ENCODE measurements around the gene EDARADD.

EDARADD gene

GRCh38 chr1:236516929-236517704 is 123.0 kb downstream of the EDARADD start:
- peak; percentile 77 for DNase-seq (ENCODE audit: low read depth)

GRCh38 chr1:236518322-236518721 is 124.2 kb downstream of the EDARADD start:
- DNase-seq (ENCODE audit: low read depth) = no peak

- DNase-seq (ENCODE audit: low read depth) = no peak
Measured at GRCh38 chr1:236520445-236521005, 126.4 kb downstream of the EDARADD start.

GRCh38 chr1:236522937-236523703 is 129.0 kb downstream of the EDARADD start:
- no peak for DNase-seq (ENCODE audit: low read depth)

GRCh38 chr1:236523704-236524141 is 129.6 kb downstream of the EDARADD start, which contains the start of gene LGALS8:
TSS of gene LGALS8 (plus strand) at chr1:236523982. CDS start at chr1:236526071, 2,089 bp downstream.
- DNase-seq (ENCODE audit: low read depth) = peak; percentile 90

GRCh38 chr1:236524142-236524894 is 130.2 kb downstream of the EDARADD start:
- DNase-seq (ENCODE audit: low read depth) = peak; percentile 95

GRCh38 chr1:236524895-236525184 is 130.8 kb downstream of the EDARADD start:
- no peak for DNase-seq (ENCODE audit: low read depth)

- no peak for DNase-seq (ENCODE audit: low read depth)
Measured at GRCh38 chr1:236526079-236526478, 132.0 kb downstream of the EDARADD start.

GRCh38 chr1:236530286-236530685 is 136.2 kb downstream of the EDARADD start:
- no peak for DNase-seq (ENCODE audit: low read depth)

GRCh38 chr1:236530959-236531358 is 136.9 kb downstream of the EDARADD start:
- no peak for DNase-seq (ENCODE audit: low read depth)

- no peak for DNase-seq (ENCODE audit: low read depth)
Measured at GRCh38 chr1:236532850-236533249, 138.8 kb downstream of the EDARADD start.

GRCh38 chr1:236534151-236534651 is 140.1 kb downstream of the EDARADD start:
- DNase-seq (ENCODE audit: low read depth) = no peak

Data from fibroblast of gingiva (primary cell).